Thoracic aorta (tissue), 2 donors: Measurements from ENCODE around the gene TRAPPC14. TPM values are rescaled to one million over a fixed set of nuclear protein-coding genes. Genes with fewer than 3 reads are reported as not detected.

Source experiments
- ATAC-seq: fragments of 150-250 bp; one replicate; pipeline ENCODE4 v1.8.0; 2017; ENCODE audit warnings: low read depth; ENCODE audit not compliant: insufficient number of reproducible peaks, low FRiP score
- DNase-seq: peaks from one replicate; pipeline ENCODE4 v3.0.0-alpha.2; 2020; ENCODE audit warnings: low spot score
- H3K27ac ChIP-seq, 2 donors: fragments of 200-600 bp; sonication (generic); 1 replicate in 1 of 2; 2 replicates in 1 of 2; pipeline ENCODE4 v1.5.1; 2016; ENCODE audit warnings: mild to moderate bottlenecking in 2 of 2, moderate library complexity in 2 of 2
- H3K27me3 ChIP-seq: fragments of 200-600 bp; sonication (generic); replicated peaks from 2 replicates; pipeline ENCODE4 v1.6.0; 2016; ENCODE audit warnings: mild to moderate bottlenecking; ENCODE audit not compliant: insufficient read depth
- H3K36me3 ChIP-seq: fragments of 200-600 bp; sonication (generic); one replicate; pipeline ENCODE4 v1.5.1; 2016
- H3K4me1 ChIP-seq, 2 donors: fragments of 200-600 bp; sonication (generic); 1 replicate in 1 of 2; 2 replicates in 1 of 2; pipeline versions ENCODE4 v1.5.1 to v1.6.0; 2016; ENCODE audit warnings: low read depth in 2 of 2, mild to moderate bottlenecking in 1 of 2; ENCODE audit not compliant: control insufficient read depth in 1 of 2
- H3K4me3 ChIP-seq: fragments of 200-600 bp; sonication (generic); 2 replicates; pipeline ENCODE4 v1.5.1; 2016; ENCODE audit warnings: mild to moderate bottlenecking
- H3K9me3 ChIP-seq: fragments of 200-600 bp; sonication (generic); 2 replicates; pipeline ENCODE4 v1.5.1; 2016
- total RNA-seq, 2 donors: library from RNA; depleted of rRNA; stranded (reverse); fragments of >200 nt; gene quantifications; one replicate each; pipeline versions ENCODE4 v1.1.0 to v1.2.3, GENCODE V29; 2016
- TF ChIP-seq, protein P1 (sequence below): fragments of 200-600 bp; sonication (generic); IDR thresholded peaks from one replicate; pipeline ENCODE4 v1.5.1; 2019; ENCODE audit warnings: antibody characterized with exemption

The TRAPPC14 gene
- total RNA-seq, 2 donors from 2014 or later, result 14.0 to 18.0 TPM

DNA sequence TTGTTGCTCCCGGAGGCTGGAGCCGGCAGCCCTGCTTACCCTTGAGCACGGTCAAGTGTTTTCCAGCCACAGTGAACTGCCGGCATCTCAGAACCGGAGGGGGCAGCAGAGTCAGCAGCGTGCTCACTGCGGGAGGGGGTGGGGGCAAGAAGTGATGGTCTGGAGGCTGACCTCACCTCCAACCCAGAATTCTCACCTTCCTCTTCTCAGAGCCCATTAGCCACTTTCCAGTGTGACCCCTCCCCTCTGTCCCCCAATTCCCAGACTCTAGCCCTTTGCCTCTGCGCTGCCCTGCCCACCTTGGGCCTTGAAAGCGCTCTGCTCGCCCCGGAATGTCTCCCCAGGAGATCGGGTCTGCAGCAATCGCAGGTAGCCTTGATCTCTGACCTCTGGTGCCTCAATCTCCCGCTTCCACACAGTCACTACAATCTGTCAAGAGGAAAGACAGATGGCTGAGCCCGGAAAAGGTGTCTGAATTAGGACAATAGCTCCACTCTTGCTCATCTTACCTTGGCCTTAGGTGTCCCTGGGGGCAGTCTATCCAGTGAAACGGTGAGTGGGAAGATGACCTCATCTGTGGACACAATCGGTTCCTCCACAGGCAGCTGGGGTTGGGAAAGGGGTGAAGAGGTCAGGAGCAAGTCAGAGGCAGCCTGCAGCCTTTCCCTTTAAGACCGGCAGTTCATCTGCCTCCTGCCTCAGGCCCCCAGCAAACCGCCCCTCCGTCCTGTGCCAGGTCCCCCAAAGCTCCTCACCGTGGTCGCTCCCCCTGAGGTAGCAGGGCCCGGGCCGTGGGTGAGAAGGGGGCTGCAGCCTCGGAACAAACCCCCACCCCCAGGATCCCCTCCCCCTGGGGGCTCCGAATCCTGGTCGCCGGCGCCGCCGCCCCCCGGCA is 942 bp downstream of the TRAPPC14 start:
- TF ChIP-seq, protein P1, sequence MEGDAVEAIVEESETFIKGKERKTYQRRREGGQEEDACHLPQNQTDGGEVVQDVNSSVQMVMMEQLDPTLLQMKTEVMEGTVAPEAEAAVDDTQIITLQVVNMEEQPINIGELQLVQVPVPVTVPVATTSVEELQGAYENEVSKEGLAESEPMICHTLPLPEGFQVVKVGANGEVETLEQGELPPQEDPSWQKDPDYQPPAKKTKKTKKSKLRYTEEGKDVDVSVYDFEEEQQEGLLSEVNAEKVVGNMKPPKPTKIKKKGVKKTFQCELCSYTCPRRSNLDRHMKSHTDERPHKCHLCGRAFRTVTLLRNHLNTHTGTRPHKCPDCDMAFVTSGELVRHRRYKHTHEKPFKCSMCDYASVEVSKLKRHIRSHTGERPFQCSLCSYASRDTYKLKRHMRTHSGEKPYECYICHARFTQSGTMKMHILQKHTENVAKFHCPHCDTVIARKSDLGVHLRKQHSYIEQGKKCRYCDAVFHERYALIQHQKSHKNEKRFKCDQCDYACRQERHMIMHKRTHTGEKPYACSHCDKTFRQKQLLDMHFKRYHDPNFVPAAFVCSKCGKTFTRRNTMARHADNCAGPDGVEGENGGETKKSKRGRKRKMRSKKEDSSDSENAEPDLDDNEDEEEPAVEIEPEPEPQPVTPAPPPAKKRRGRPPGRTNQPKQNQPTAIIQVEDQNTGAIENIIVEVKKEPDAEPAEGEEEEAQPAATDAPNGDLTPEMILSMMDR, result no peak
- Histone ChIP-seq H3K4me3 (peak overlapping the region; percentile 99), H3K4me1 (peaks cover 15 to 17% of the 10 kb centered on the region in 2 donors), H3K36me3 (peaks cover 25% of the 10 kb centered on the region), H3K9me3 (no peaks in the 10 kb centered on the region), H3K27me3 (no peaks in the 10 kb centered on the region), H3K27ac (peak overlapping the region; percentile 72 to 82)
- ATAC-seq, result peak; percentile 13
- no peak for DNase-seq

DNA sequence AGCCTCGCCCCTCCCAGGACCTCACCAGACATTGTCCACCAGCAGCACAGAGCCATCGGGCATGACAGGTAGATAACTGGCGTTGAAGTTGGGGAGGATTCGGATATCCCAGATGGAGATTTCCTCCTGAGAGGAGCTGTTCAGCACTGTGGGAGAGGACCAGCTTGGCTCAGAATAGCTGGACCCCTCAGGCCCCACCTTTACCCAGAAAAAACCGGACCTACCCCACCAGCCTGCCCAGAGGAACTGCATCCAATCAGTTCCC is 1.5 kb downstream of the TRAPPC14 start:
- Histone ChIP-seq H3K4me3 (peak overlapping the region; percentile 99), H3K9me3 (no peaks in the 10 kb centered on the region), H3K36me3 (peaks cover 25% of the 10 kb centered on the region), H3K27me3 (no peaks in the 10 kb centered on the region), H3K27ac (peak overlapping the region in 1 of 2 donors; percentile 82), H3K4me1 (peaks cover 16 to 17% of the 10 kb centered on the region in 2 donors)
- TF ChIP-seq, protein P1, result no peak
- DNase-seq, result no peak
- ATAC-seq, result no peak

DNA sequence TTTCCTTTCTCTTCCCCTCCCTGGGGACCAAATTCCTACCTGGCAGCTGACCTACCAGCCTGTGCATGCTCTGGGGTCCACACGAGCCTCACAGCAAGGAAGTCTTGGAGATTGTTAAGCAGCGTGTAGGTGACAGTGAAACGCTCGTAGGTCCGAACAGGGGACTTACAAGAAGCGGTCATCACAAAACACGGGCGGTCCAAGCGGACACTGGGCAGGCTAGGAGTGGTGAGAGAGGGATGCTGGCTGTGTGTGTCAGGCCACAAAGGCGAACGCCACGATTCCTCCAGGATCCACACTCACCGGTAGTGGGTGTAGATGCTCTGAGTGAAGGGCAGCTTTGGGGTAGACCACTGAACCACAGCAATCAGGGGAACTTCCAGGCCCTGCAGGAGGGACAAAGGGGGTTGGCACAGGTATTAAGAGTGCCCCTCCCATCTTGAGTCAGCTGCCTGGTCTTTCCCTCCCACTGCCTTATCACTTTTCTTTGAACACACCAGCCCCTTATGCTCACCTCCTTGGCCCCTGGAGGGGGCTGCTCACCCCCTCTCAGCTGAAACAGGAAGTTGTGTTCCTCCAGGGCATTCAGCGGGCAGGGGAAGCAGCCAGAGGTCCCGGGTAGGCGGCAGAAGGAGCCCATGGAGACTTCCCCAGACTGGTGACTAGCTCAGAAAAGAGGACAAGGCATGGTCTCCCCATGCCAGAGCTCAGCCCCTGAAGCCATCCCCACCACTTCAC is 2.0 kb downstream of the TRAPPC14 start:
- no peaks in the 10 kb centered on the region for H3K27me3 ChIP-seq
- H3K9me3 ChIP-seq, result no peaks in the 10 kb centered on the region
- no peak overlapping the region for H3K4me3 ChIP-seq
- H3K4me1 ChIP-seq, result peaks cover 17 to 19% of the 10 kb centered on the region in 2 donors
- peaks cover 25% of the 10 kb centered on the region for H3K36me3 ChIP-seq
- ATAC-seq (no peak), DNase-seq (no peak)
- TF ChIP-seq, protein P1, result no peak
- no peak overlapping the region for H3K27ac ChIP-seq

GRCh38 chr7:100155553-100156317 is 2.8 kb downstream of the TRAPPC14 start:
- TF ChIP-seq, protein P1, result no peak
- ATAC-seq (no peak), DNase-seq (no peak)
- Histone ChIP-seq H3K36me3 (peaks cover 25% of the 10 kb centered on the region), H3K4me3 (no peak overlapping the region), H3K4me1 (peaks cover 17 to 19% of the 10 kb centered on the region in 2 donors), H3K27me3 (no peaks in the 10 kb centered on the region), H3K27ac (no peak overlapping the region), H3K9me3 (no peaks in the 10 kb centered on the region)
